B cell (primary cell): ENCODE results near the gene RSL24D1. TPM values are rescaled to one million over a fixed set of nuclear protein-coding genes. Genes with fewer than 3 reads are reported as not detected.

Experiments
- ATAC-seq: fragments of 200-7000 bp; cut with Tn5 transposase; one replicate; pipeline ENCODE4 v1.10.0; 2021; ENCODE audit warnings: low read depth, mild to moderate bottlenecking, moderate number of reproducible peaks, moderate library complexity
- CTCF ChIA-PET: fragments of 350-600 bp; sonication (Branson Sonifier 250); formaldehyde crosslinking; loops from one replicate; lab custom pipeline; 2021; ENCODE audit warnings: antibody characterized with exemption, inconsistent platforms; lab: Charles Lee
- POLR2A ChIA-PET: fragments of 350-600 bp; sonication (Branson Sonifier 250); formaldehyde crosslinking; loops from one replicate; lab custom pipeline; 2021; ENCODE audit warnings: antibody characterized with exemption; lab: Charles Lee
- DNase-seq: peaks from one replicate; pipeline ENCODE4 v3.0.0; 2013
- H2AFZ ChIP-seq: 2 replicates; pipeline ENCODE4 v1.6.1; 2012; ENCODE audit warnings: mild to moderate bottlenecking, low read depth, low read length; ENCODE audit not compliant: insufficient read depth, poor library complexity, severe bottlenecking
- H3K27ac ChIP-seq, 2 donors: 1 replicate in 1 of 2; 2 replicates in 1 of 2; pipeline ENCODE4 v1.5.1; 2012 to 2013; ENCODE audit warnings: low read length in 2 of 2, mild to moderate bottlenecking in 2 of 2, moderate library complexity in 1 of 2
- H3K27me3 ChIP-seq, 4 experiments: fragments of 200-600 bp in 1 of 4; sonication (generic) in 1 of 4; replicated peaks in 1 of 4; 1 replicate in 2 of 4; 2 replicates in 2 of 4; pipeline versions ENCODE4 v1.6.1 to v1.7.0; 2013 to 2016; ENCODE audit warnings: low read length in 3 of 4, mild to moderate bottlenecking in 2 of 4, mixed read lengths in 1 of 4, moderate library complexity in 1 of 4; ENCODE audit not compliant: insufficient read depth in 4 of 4, control insufficient read depth in 3 of 4; ENCODE audit errors: control extremely low read depth in 1 of 4
- H3K36me3 ChIP-seq, 2 experiments: replicated peaks in 1 of 2; 1 replicate in 1 of 2; 2 replicates in 1 of 2; pipeline versions ENCODE4 v1.6.1 to v1.7.1; 2013; ENCODE audit warnings: low read length in 1 of 2; ENCODE audit not compliant: insufficient read depth in 2 of 2, control insufficient read depth in 1 of 2; ENCODE audit errors: control extremely low read depth in 1 of 2, extremely low read depth in 1 of 2
- H3K4me1 ChIP-seq, 2 donors: fragments of 200-600 bp in 1 of 2; sonication (generic) in 1 of 2; 1 replicate in 1 of 2; 2 replicates in 1 of 2; pipeline versions ENCODE4 v1.5.1 to v1.6.1; 2013 to 2017; ENCODE audit warnings: low read length in 2 of 2; ENCODE audit not compliant: control insufficient read depth in 2 of 2, insufficient read depth in 2 of 2
- H3K4me2 ChIP-seq: replicated peaks from 2 replicates; pipeline ENCODE3; 2012; ENCODE audit warnings: mild to moderate bottlenecking, low read depth, low read length; ENCODE audit not compliant: poor library complexity, severe bottlenecking
- H3K4me3 ChIP-seq, 5 experiments: fragments of 200-600 bp in 1 of 5; sonication (generic) in 1 of 5; 1 replicate in 3 of 5; 2 replicates in 2 of 5; pipeline versions ENCODE4 v1.5.1 to v1.7.0; 2011 to 2016; ENCODE audit warnings: low read length in 4 of 5, mild to moderate bottlenecking in 4 of 5, low read depth in 2 of 5, control low read depth in 1 of 5, moderate library complexity in 1 of 5; ENCODE audit not compliant: insufficient read depth in 1 of 5; ENCODE audit errors: control extremely low read depth in 1 of 5, extremely low read depth in 1 of 5
- H3K79me2 ChIP-seq: fragments of 200-600 bp; sonication (generic); one replicate; pipeline ENCODE4 v1.6.0; 2016; ENCODE audit warnings: low read length; ENCODE audit not compliant: control insufficient read depth, insufficient read depth
- H3K9ac ChIP-seq: fragments of 200-600 bp; sonication (generic); 2 replicates; pipeline ENCODE4 v1.6.1; 2017; ENCODE audit warnings: mild to moderate bottlenecking, low read length, moderate library complexity
- H3K9me3 ChIP-seq, 3 donors: one replicate each; pipeline versions ENCODE4 v1.6.1 to v1.7.1; 2013; ENCODE audit warnings: low read length in 2 of 3; ENCODE audit not compliant: control insufficient read depth in 2 of 3, insufficient read depth in 1 of 3; ENCODE audit errors: control extremely low read depth in 1 of 3
- H4K20me1 ChIP-seq: 2 replicates; pipeline ENCODE4 v1.6.0; 2012; ENCODE audit warnings: mild to moderate bottlenecking, low read length; ENCODE audit not compliant: insufficient read depth, control insufficient read depth, poor library complexity, severe bottlenecking
- H3K27ac Mint-ChIP-seq: one replicate; pipeline ENCODE4 v1.8.0; 2021; ENCODE audit warnings: mixed read lengths
- H3K27me3 Mint-ChIP-seq: one replicate; pipeline ENCODE4 v1.8.0; 2021; ENCODE audit warnings: mixed read lengths
- H3K4me1 Mint-ChIP-seq: one replicate; pipeline ENCODE4 v1.8.0; 2021; ENCODE audit warnings: mixed read lengths
- H3K4me3 Mint-ChIP-seq: one replicate; pipeline ENCODE4 v1.8.0; 2021; ENCODE audit warnings: mixed read lengths
- H3K9me3 Mint-ChIP-seq: one replicate; pipeline ENCODE4 v1.8.0; 2022; ENCODE audit warnings: mixed read lengths; ENCODE audit not compliant: insufficient read depth
- EZH2 ChIP-seq: IDR thresholded peaks from 2 replicates; pipeline ENCODE4 v1.6.1; 2012; ENCODE audit warnings: borderline replicate concordance, low read depth, mild to moderate bottlenecking, moderate library complexity, low read length; ENCODE audit not compliant: insufficient read depth, poor library complexity, severe bottlenecking
- WGBS: methylation state at CpG from one replicate; pipeline ENCODE4 v1.1.5; 2013; ENCODE audit warnings: missing lambda C conversion rate; ENCODE audit not compliant: insufficient coverage; 5-methylcytosine and 5-hydroxymethylcytosine counted together
- intact Hi-C: fragments of 100-400 bp; cut with micrococcal nuclease; formaldehyde crosslinking; loops from one replicate; pipeline ENCODE4 v1.10.0; 2022
- polyA plus RNA-seq: library from polyadenylated mRNA; depleted of rRNA; stranded (reverse); fragments of >200 nt; gene quantifications from 2 replicates; pipeline ENCODE4 v1.2.3, GENCODE V29; 2012
- total RNA-seq, 2 donors: library from RNA; stranded (reverse); fragments of 120-200 nt in 1 of 2; gene quantifications; 1 replicate in 1 of 2; 2 replicates in 1 of 2; pipeline versions ENCODE4 v1.2.3 to v1.2.4, GENCODE V29; 2013 to 2022
- TF ChIP-seq, protein P1 (sequence below): fragments of 200-600 bp; IDR thresholded peaks from one replicate; pipeline ENCODE4 v1.8.0; 2022; ENCODE audit warnings: antibody characterized with exemption, mild to moderate bottlenecking

The RSL24D1 gene
- total and polyA plus RNA-seq, 2 donors (not counting 1 experiment from before 2014, with no cell fraction given): 25.2 to 80.7 TPM

GRCh38 chr15:55230953-55231352, 34.2 kb upstream of the RSL24D1 start:
- Mint-ChIP-seq H3K27ac (no peak overlapping the region), H3K27me3 (no peaks in the 10 kb centered on the region), H3K4me3 (no peak overlapping the region), H3K4me1 (no peaks in the 10 kb centered on the region), H3K9me3 (no peaks in the 10 kb centered on the region)
- ChIA-PET CTCF (interaction anchor here (1.0 to 1.5 kb wide), 2 partner anchors 10 to 13 kb away, joined by 3 to 8 read pairs; no protein-coding TSS in a partner anchor), POLR2A (no interaction called here)
- Histone ChIP-seq H3K9ac (no peak overlapping the region), H3K4me2 (no peak overlapping the region), H3K27ac (no peak overlapping the region), H4K20me1 (no peaks in the 10 kb centered on the region), H3K27me3 (no peaks in the 10 kb centered on the region), H3K79me2 (no peaks in the 10 kb centered on the region), H3K4me3 (no peak overlapping the region), H3K9me3 (no peaks in the 10 kb centered on the region), H3K36me3 (peaks cover 0 to 4% of the 10 kb centered on the region in 2 experiments), H2AFZ (no peak overlapping the region), H3K4me1 (no peaks in the 10 kb centered on the region)
- WGBS: no CpG with 5 or more reads among the region's 1 CpG
- ATAC-seq (no peak), DNase-seq (no peak)
- no peak for TF ChIP-seq EZH2
- TF ChIP-seq, protein P1, sequence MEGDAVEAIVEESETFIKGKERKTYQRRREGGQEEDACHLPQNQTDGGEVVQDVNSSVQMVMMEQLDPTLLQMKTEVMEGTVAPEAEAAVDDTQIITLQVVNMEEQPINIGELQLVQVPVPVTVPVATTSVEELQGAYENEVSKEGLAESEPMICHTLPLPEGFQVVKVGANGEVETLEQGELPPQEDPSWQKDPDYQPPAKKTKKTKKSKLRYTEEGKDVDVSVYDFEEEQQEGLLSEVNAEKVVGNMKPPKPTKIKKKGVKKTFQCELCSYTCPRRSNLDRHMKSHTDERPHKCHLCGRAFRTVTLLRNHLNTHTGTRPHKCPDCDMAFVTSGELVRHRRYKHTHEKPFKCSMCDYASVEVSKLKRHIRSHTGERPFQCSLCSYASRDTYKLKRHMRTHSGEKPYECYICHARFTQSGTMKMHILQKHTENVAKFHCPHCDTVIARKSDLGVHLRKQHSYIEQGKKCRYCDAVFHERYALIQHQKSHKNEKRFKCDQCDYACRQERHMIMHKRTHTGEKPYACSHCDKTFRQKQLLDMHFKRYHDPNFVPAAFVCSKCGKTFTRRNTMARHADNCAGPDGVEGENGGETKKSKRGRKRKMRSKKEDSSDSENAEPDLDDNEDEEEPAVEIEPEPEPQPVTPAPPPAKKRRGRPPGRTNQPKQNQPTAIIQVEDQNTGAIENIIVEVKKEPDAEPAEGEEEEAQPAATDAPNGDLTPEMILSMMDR: no peak
- intact Hi-C loops: no loop called here

DNA sequence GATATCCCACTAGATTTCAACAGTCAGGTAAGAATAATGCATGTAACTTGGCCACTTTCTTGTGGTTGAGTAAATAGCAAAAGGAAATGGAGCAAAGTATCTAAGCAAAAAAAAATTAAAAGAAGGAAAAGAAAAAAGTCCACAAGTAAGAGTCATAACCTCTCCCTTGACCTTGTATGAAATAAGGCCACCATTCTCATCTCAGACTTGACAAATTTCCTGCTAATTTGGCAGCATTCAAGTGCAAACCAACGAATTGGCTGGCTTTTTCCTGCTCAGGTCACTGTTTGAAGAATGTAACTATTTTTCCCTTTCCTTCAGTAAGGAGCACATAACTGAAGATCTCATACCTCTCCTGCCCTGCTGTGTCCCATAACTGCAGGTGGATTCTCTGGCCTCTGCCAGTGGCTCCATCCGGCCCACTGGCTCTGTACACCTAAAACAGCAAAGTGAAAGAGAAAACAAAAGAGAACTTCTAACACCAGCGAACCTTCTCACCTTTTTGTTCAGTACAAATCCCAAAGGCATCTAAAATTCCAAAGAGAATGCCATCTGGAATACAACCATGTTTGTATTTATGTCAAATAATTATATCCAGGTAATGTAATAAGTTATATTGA, 33.4 kb upstream of the RSL24D1 start:
- H3K27me3 ChIP-seq: no peaks in the 10 kb centered on the region
- H2AFZ ChIP-seq: no peak overlapping the region
- H3K4me3 ChIP-seq: no peak overlapping the region
- peaks cover 0 to 4% of the 10 kb centered on the region in 2 experiments for H3K36me3 ChIP-seq
- no peak overlapping the region for H3K9ac ChIP-seq
- ChIA-PET POLR2A (no interaction called here), CTCF (interaction anchor here (2.1 kb wide), 1 partner anchor 28 kb away, joined by 6 read pairs; no protein-coding TSS in a partner anchor)
- no peaks in the 10 kb centered on the region for H4K20me1 ChIP-seq
- TF ChIP-seq EZH2: no peak
- no peak overlapping the region for H3K27ac ChIP-seq
- Mint-ChIP-seq H3K27me3 (no peaks in the 10 kb centered on the region), H3K9me3 (no peaks in the 10 kb centered on the region), H3K4me3 (no peak overlapping the region), H3K4me1 (peaks cover 4% of the 10 kb centered on the region), H3K27ac (no peak overlapping the region)
- DNase-seq (no peak), ATAC-seq (no peak)
- H3K4me2 ChIP-seq: no peak overlapping the region
- intact Hi-C loops: no loop called here
- WGBS: 76% methylated on average over 2 of the region's 3 CpGs
- no peaks in the 10 kb centered on the region for H3K79me2 ChIP-seq
- H3K9me3 ChIP-seq: no peaks in the 10 kb centered on the region
- peaks cover 3% of the 10 kb centered on the region in 2 donors for H3K4me1 ChIP-seq
